Kidney glomerular epithelial cell (primary cell): ENCODE results near the gene SPC25.
"Not testable (repeated sequence)": the region's sequence is repeated elsewhere in the genome, so short reads cannot be mapped to it uniquely, and the experiment has no call there.

Source experiments
- DNase-seq: peaks from one replicate; lab custom pipeline; 2025; lab: John Stamatoyannopoulos, UW

Gene SPC25

GRCh38 chr2:168890006-168890782 lies at the start of gene SPC25:
Gene SPC25, minus strand, starts transcription at chr2:168890430. Its CDS starts 911 bp downstream, at chr2:168889519.
- peak; percentile 89 for DNase-seq

- DNase-seq, result no peak
Observed at GRCh38 chr2:168939918-168940317, 49.7 kb upstream of the SPC25 start.

- no peak for DNase-seq
Observed at GRCh38 chr2:168939061-168939460, 48.8 kb upstream of the SPC25 start.

GRCh38 chr2:168935810-168936581 lies 45.8 kb upstream of the SPC25 start:
- DNase-seq, result no peak

- DNase-seq, result peak; percentile 22
Observed at GRCh38 chr2:168934826-168935225, 44.6 kb upstream of the SPC25 start.

GRCh38 chr2:168932174-168932573 lies 41.9 kb upstream of the SPC25 start:
- DNase-seq, result not testable (repeated sequence)

- DNase-seq, result no peak
Observed at GRCh38 chr2:168930242-168930641, 40.0 kb upstream of the SPC25 start.

- DNase-seq, result no peak
Observed at GRCh38 chr2:168929031-168929430, 38.8 kb upstream of the SPC25 start.

GRCh38 chr2:168928113-168928831 lies 38.0 kb upstream of the SPC25 start:
- no peak for DNase-seq

GRCh38 chr2:168926621-168927386 lies 36.6 kb upstream of the SPC25 start:
- no peak for DNase-seq

- peak; percentile 42 for DNase-seq
Observed at GRCh38 chr2:168920504-168921157, 30.4 kb upstream of the SPC25 start.

GRCh38 chr2:168916331-168916675 lies 26.1 kb upstream of the SPC25 start:
- DNase-seq, result no peak

- no peak for DNase-seq
Observed at GRCh38 chr2:168915441-168916330, 25.5 kb upstream of the SPC25 start.

- no peak for DNase-seq
Observed at GRCh38 chr2:168913495-168913894, 23.3 kb upstream of the SPC25 start.

- DNase-seq, result no peak
Observed at GRCh38 chr2:168912901-168913369, 22.7 kb upstream of the SPC25 start.

- DNase-seq, result no peak
Observed at GRCh38 chr2:168912466-168912865, 22.2 kb upstream of the SPC25 start.

- DNase-seq, result no peak
Observed at GRCh38 chr2:168910330-168910729, 20.1 kb upstream of the SPC25 start.

GRCh38 chr2:168907940-168908662 lies 17.9 kb upstream of the SPC25 start:
- DNase-seq, result no peak

GRCh38 chr2:168904358-168904757 lies 14.1 kb upstream of the SPC25 start:
- DNase-seq, result no peak

- DNase-seq, result no peak
Observed at GRCh38 chr2:168903888-168904287, 13.7 kb upstream of the SPC25 start.
